NCI-H2029 (cell line): Measurements from ENCODE around the gene GPR132.
"Not testable (repeated sequence)": the region's sequence is repeated elsewhere in the genome, so short reads cannot be mapped to it uniquely, and the experiment has no call there.

Source experiments
- DNase-seq: peaks from one replicate; lab custom pipeline; 2025; lab: John Stamatoyannopoulos, UW

GPR132 gene

GRCh38 chr14:105091054-105091516 lies 25.9 kb upstream of the GPR132 start:
- no peak for DNase-seq

- DNase-seq = peak; percentile 14
These were observed 25.3 kb upstream of the GPR132 start for GRCh38 chr14:105090493-105091053.

- no peak for DNase-seq
These were observed 24.7 kb upstream of the GPR132 start for GRCh38 chr14:105089746-105090492.

- no peak for DNase-seq
These were observed 23.8 kb upstream of the GPR132 start for GRCh38 chr14:105088812-105089745.

GRCh38 chr14:105087963-105088811 lies 23.0 kb upstream of the GPR132 start:
- DNase-seq = no peak

GRCh38 chr14:105087308-105087962 lies 22.2 kb upstream of the GPR132 start:
- no peak for DNase-seq

- DNase-seq = no peak
These were observed 21.6 kb upstream of the GPR132 start for GRCh38 chr14:105086833-105087307.

- DNase-seq = no peak
These were observed 20.5 kb upstream of the GPR132 start for GRCh38 chr14:105085766-105086165.

GRCh38 chr14:105084741-105085571 lies 19.7 kb upstream of the GPR132 start:
- no peak for DNase-seq

- DNase-seq = no peak
These were observed 18.9 kb upstream of the GPR132 start for GRCh38 chr14:105083926-105084685.

GRCh38 chr14:105082703-105083102 lies 17.5 kb upstream of the GPR132 start:
- DNase-seq = no peak

GRCh38 chr14:105081473-105081872 lies 16.2 kb upstream of the GPR132 start:
- not testable (repeated sequence) for DNase-seq

- DNase-seq = no peak
These were observed 14.9 kb upstream of the GPR132 start for GRCh38 chr14:105080161-105080560.

GRCh38 chr14:105078294-105078693 lies 13.1 kb upstream of the GPR132 start:
- DNase-seq = no peak

- no peak for DNase-seq
These were observed 12.4 kb upstream of the GPR132 start for GRCh38 chr14:105077649-105077995.

GRCh38 chr14:105076805-105077648 lies 11.8 kb upstream of the GPR132 start:
- no peak for DNase-seq

GRCh38 chr14:105076296-105076804 lies 11.1 kb upstream of the GPR132 start:
- no peak for DNase-seq
